Heart left ventricle (tissue), 13 donors: ENCODE data around the gene MAP3K9.

Source experiments
- POLR2A ChIP-seq, 2 donors: fragments of 450-650 bp; IDR thresholded peaks; one replicate each; pipeline ENCODE4 v1.6.1; 2017; ENCODE audit warnings: antibody characterized with exemption in 2 of 2, mild to moderate bottlenecking in 2 of 2, moderate library complexity in 2 of 2
- TF ChIP-seq, protein P1 (sequence below), 12 donors: fragments of 200-600 bp; sonication (generic) in 4 of 12; IDR thresholded peaks; one replicate each; pipeline versions ENCODE4 v1.5.0 to v1.8.0; 2018 to 2022; ENCODE audit warnings: antibody characterized with exemption in 12 of 12, mild to moderate bottlenecking in 5 of 12
- donor health status: ischemic (EF 13 %, LVEDD 7.1; RV severe dilation, severe dysfunction).
- donor health status: DM: no; HTN: yes; CAD: no.
- donor health status: DM: no; HTN: no; CAD: no.
- donor health status: ischemic (EF 25% LVEDD 6.9; RV normal size, moderate dysfunction).
- donor health status: ischemic (EF 25% LVEDD 5.7; RV mildly dilated, moderate dysfunction).
- donor health status: ischemic (EF 35%, LVEDD 5.7; RV mildly dilated, moderate dysfunction).
- donor health status: nonischemic (EF 11% LVEDD 7.7; RV severe dilation, severe dysfunction).
- donor health status: DM: yes; HTN: yes; CAD: no.
- donor health status: PGD.
- donor health status: ischemic (EF 29% LVEDD 5.4; RV normal size, mild dysfunction).
- donor health status: nonischemic (EF 23%, LVEDD 6.1; RV moderate dilation, normal function).

DNA sequence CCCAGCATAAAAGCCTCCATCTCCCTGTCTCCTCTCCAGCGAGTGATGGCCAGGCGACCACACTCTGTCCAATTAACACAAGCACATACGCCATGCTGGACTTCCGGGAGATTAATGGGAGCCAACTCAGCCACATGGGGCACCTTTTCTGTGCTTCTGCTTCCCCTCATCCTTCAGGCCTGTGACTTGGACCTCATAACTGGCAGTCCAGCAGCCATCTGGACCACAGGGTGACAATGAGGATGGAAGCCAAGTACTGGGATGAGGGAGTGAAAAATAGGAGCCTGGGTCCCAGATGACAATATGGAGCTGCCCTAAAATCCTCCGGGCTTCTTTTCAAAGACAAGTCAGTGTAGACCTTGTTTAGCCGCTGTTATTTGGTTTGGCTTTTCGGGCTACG, 12.8 kb downstream of the MAP3K9 start:
- TF ChIP-seq, protein P1, sequence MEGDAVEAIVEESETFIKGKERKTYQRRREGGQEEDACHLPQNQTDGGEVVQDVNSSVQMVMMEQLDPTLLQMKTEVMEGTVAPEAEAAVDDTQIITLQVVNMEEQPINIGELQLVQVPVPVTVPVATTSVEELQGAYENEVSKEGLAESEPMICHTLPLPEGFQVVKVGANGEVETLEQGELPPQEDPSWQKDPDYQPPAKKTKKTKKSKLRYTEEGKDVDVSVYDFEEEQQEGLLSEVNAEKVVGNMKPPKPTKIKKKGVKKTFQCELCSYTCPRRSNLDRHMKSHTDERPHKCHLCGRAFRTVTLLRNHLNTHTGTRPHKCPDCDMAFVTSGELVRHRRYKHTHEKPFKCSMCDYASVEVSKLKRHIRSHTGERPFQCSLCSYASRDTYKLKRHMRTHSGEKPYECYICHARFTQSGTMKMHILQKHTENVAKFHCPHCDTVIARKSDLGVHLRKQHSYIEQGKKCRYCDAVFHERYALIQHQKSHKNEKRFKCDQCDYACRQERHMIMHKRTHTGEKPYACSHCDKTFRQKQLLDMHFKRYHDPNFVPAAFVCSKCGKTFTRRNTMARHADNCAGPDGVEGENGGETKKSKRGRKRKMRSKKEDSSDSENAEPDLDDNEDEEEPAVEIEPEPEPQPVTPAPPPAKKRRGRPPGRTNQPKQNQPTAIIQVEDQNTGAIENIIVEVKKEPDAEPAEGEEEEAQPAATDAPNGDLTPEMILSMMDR (IDR thresholded peaks at IDR 0.05), result no peak
- TF ChIP-seq POLR2A (IDR thresholded peaks at IDR 0.05), result no peak
